Measurements from ENCODE around the gene NME4.

The NME4 gene

DNA sequence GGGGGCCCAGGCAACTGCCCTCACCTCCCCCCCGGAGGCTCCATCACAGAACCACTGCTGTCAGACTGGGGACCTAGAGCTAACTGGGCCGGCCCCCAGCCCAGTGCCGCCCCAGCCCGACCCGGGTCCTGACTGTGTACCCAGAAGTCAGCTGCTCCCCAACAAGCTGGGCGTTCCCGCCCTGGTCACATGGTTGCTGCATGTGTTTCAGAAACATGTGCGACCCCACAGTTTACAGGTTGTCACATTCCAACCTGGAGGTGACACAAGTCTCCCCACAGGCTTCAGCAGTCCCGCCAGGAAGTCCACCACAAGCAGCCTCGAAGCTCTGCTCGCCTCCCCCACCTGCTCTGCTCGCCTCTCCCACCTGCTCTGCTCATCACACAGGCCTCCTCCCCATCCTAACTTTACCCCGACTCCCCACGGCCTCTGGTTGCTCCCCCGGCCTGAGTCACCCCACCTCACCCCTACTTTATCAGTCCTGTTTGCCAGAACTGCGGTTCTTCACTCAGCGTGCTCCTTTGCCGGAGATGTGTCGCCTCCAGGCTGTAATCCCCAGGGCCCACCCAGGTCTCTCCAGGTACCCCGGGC, 27.6 kb upstream of the NME4 start:
- peak overlapping the region; percentile 73 for H3K27ac Mint-ChIP-seq
- H3K27me3 Mint-ChIP-seq: no peaks in the 10 kb centered on the region
- peaks cover 15 to 29% of the 10 kb centered on the region in 2 donors for H3K4me1 Mint-ChIP-seq
- no peaks in the 10 kb centered on the region for H3K9me3 Mint-ChIP-seq
- peak overlapping the region; percentile 75 to 81 for H3K4me3 Mint-ChIP-seq
- no peak for ATAC-seq (replicated peaks)
- peaks cover 25 to 42% of the 10 kb centered on the region in 2 donors for H3K36me3 Mint-ChIP-seq
- no peak for DNase-seq

- H3K4me3 Mint-ChIP-seq: peak overlapping the region; percentile 75 to 86
- no peak for ATAC-seq (replicated peaks)
- no peak overlapping the region for H3K27ac Mint-ChIP-seq
- H3K27me3 Mint-ChIP-seq: no peaks in the 10 kb centered on the region
- DNase-seq: no peak
- peaks cover 15 to 29% of the 10 kb centered on the region in 2 donors for H3K4me1 Mint-ChIP-seq
- H3K9me3 Mint-ChIP-seq: no peaks in the 10 kb centered on the region
- H3K36me3 Mint-ChIP-seq: peaks cover 25 to 39% of the 10 kb centered on the region in 2 donors
Measured at GRCh38 chr16:369866-370436, 27.0 kb upstream of the NME4 start.

DNA sequence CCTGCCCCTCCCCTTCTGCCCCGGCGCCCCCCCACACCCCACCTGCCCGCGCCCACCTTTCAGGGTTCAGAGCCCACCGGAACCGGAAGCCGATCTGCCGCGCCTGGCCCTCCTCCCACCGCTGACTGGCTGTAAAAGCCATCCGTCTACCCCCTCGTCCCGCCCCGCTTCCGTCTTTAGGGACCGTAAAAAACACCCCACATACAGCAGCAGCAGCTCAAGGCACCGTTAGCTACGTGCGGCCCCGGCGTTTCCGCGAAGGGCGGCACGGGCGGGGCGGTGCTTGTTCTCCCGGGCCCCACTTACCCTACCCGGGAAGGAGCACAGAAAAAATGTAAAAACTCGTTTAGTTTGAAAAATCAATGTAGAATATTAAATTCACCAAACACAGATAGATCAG, 26.6 kb upstream of the NME4 start, which contains the start of gene MRPL28:
TSS of gene MRPL28 (minus strand) at position 96 of the 400 bp plus-strand sequence. CDS start 320 bp downstream, outside the sequence.
- H3K27ac Mint-ChIP-seq: peak within 1 kb of the TSS; percentile 99
- peak within 1 kb of the TSS; percentile 86 to 98 for H3K4me3 Mint-ChIP-seq
- H3K36me3 Mint-ChIP-seq: peaks cover 25 to 39% of the 10 kb centered on the region in 2 donors
- peaks cover 15 to 29% of the 10 kb centered on the region in 2 donors for H3K4me1 Mint-ChIP-seq
- no peaks in the 10 kb centered on the region for H3K27me3 Mint-ChIP-seq
- no peaks in the 10 kb centered on the region for H3K9me3 Mint-ChIP-seq
- peak; percentile 93 for DNase-seq
- ATAC-seq (replicated peaks): peak; percentile 99

DNA sequence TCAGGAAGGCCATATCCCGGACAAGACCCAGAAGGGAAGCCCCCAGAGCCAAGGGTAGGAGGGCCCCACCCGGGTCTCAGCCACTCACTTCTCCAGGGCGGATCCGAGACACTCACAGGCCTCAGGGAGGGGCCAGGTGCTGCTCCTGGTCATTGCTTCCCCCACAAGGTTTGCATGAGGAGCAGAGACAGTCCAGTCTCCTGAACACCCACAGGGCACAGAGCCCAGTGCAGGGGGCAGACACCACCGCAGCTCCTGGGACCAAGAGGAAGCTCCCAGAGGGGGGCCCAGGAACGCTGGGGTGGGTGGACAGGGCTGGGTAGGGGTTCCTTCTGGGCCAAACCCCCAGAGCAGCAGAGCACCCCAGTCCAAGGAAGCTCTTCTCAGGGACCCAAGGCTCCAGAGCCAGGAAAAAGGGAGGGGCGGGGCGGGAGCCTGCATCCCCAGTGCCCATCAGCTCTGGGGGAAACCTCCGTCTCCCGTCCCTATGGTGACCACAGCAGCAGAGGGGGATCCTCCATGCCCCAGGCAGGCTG, 26.0 kb upstream of the NME4 start:
- Mint-ChIP-seq H3K27ac (peak overlapping the region; percentile 99), H3K4me3 (peak overlapping the region; percentile 86 to 98), H3K9me3 (no peaks in the 10 kb centered on the region), H3K36me3 (peaks cover 26 to 41% of the 10 kb centered on the region in 2 donors), H3K27me3 (no peaks in the 10 kb centered on the region), H3K4me1 (peaks cover 15 to 29% of the 10 kb centered on the region in 2 donors)
- ATAC-seq (replicated peaks) (peak in 1 of 2 donors; percentile 12), DNase-seq (no peak)

GRCh38 chr16:371515-372301, 25.3 kb upstream of the NME4 start:
- ATAC-seq (replicated peaks) (no peak), DNase-seq (no peak)
- Mint-ChIP-seq H3K27me3 (no peaks in the 10 kb centered on the region), H3K4me1 (peaks cover 15 to 29% of the 10 kb centered on the region in 2 donors), H3K9me3 (no peaks in the 10 kb centered on the region), H3K36me3 (peaks cover 26 to 42% of the 10 kb centered on the region in 2 donors), H3K27ac (no peak overlapping the region), H3K4me3 (no peak overlapping the region)

DNA sequence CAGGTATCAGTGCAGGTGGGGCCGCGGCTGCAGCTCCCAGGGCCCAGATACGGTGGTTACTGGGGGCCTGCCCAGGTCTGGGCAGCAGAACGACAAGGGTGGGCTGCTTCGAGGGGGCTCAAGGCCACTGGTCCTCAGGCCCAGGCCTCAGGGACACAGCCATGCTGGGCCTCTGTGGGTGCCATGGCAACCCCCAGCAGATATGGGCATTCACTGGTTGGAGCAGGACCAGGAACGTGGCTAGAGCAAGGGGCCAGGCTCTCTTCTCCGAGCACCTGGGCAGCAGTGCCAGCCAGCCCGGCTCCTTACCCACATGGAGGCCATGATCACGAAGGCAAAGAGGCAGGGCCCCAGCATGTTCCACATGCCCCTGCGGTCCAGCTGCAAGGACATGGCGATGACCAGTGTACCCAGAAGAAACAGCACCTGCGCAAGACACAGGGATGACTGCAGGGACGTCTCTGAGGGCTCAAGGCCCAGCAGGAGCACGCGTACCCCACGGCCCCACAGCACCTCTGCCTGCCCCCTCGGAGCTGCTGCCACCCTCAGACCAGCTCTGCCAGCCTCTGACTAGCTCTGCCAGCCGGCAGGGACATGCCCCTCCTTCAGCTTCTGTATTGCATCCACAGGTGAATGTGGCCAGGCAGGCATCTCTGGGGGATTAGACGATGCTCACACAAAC, 24.6 kb upstream of the NME4 start:
- Mint-ChIP-seq H3K27me3 (no peaks in the 10 kb centered on the region), H3K27ac (no peak overlapping the region), H3K36me3 (peaks cover 19 to 35% of the 10 kb centered on the region in 2 donors), H3K4me1 (peaks cover 15 to 29% of the 10 kb centered on the region in 2 donors), H3K4me3 (no peak overlapping the region), H3K9me3 (no peaks in the 10 kb centered on the region)
- ATAC-seq (replicated peaks) (no peak), DNase-seq (no peak)

GRCh38 chr16:373020-373598, 23.9 kb upstream of the NME4 start:
- DNase-seq (no peak), ATAC-seq (replicated peaks) (no peak)
- Mint-ChIP-seq H3K4me3 (no peak overlapping the region), H3K36me3 (peaks cover 15 to 31% of the 10 kb centered on the region in 2 donors), H3K27ac (peak overlapping the region; percentile 59), H3K4me1 (peaks cover 15 to 29% of the 10 kb centered on the region in 2 donors), H3K9me3 (no peaks in the 10 kb centered on the region), H3K27me3 (no peaks in the 10 kb centered on the region)

- H3K4me1 Mint-ChIP-seq: peaks cover 15 to 23% of the 10 kb centered on the region in 2 donors
- ATAC-seq (replicated peaks): no peak
- no peak overlapping the region for H3K4me3 Mint-ChIP-seq
- H3K36me3 Mint-ChIP-seq: peaks cover 16 to 28% of the 10 kb centered on the region in 2 donors
- H3K9me3 Mint-ChIP-seq: no peaks in the 10 kb centered on the region
- DNase-seq: no peak
- no peaks in the 10 kb centered on the region for H3K27me3 Mint-ChIP-seq
- H3K27ac Mint-ChIP-seq: no peak overlapping the region
Measured at GRCh38 chr16:373848-374615, 23.0 kb upstream of the NME4 start.

- DNase-seq (no peak), ATAC-seq (replicated peaks) (no peak)
- Mint-ChIP-seq H3K4me1 (peaks cover 11 to 22% of the 10 kb centered on the region in 2 donors), H3K36me3 (peaks cover 16 to 25% of the 10 kb centered on the region in 2 donors), H3K4me3 (no peak overlapping the region), H3K9me3 (no peaks in the 10 kb centered on the region), H3K27me3 (no peaks in the 10 kb centered on the region), H3K27ac (no peak overlapping the region)
Measured at GRCh38 chr16:374616-374926, 22.4 kb upstream of the NME4 start.

DNA sequence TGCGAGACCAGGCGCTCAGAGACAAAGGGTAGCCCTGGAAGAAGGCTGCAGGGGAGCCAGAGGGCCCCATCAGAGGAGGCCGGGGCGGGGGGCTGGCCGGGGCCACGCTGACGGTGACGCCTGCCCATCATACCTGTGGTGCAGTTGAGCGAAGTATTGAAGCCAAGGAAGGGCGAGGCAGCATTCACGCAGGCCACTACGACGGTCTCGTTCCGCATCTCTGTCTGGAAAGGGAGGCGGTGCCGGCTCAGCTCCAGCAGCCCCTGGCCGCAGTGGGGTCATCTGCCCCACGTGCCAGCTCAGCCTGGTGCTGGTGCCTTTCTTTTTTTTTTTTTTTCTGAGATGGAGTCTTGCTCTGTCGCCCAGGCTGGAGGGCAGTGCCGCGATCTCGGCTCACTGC, 21.8 kb upstream of the NME4 start:
- Mint-ChIP-seq H3K27me3 (no peaks in the 10 kb centered on the region), H3K4me1 (peaks cover 11 to 25% of the 10 kb centered on the region in 2 donors), H3K9me3 (no peaks in the 10 kb centered on the region), H3K27ac (no peak overlapping the region), H3K36me3 (peaks cover 15 to 23% of the 10 kb centered on the region in 2 donors), H3K4me3 (no peak overlapping the region)
- DNase-seq (no peak), ATAC-seq (replicated peaks) (no peak)

- H3K27me3 Mint-ChIP-seq: no peaks in the 10 kb centered on the region
- peaks cover 6 to 24% of the 10 kb centered on the region in 2 donors for H3K4me1 Mint-ChIP-seq
- DNase-seq: no peak
- no peak overlapping the region for H3K27ac Mint-ChIP-seq
- H3K9me3 Mint-ChIP-seq: no peaks in the 10 kb centered on the region
- no peak for ATAC-seq (replicated peaks)
- H3K36me3 Mint-ChIP-seq: peaks cover 11 to 19% of the 10 kb centered on the region in 2 donors
- no peak overlapping the region for H3K4me3 Mint-ChIP-seq
Measured at GRCh38 chr16:375927-376816, 20.8 kb upstream of the NME4 start.

DNA sequence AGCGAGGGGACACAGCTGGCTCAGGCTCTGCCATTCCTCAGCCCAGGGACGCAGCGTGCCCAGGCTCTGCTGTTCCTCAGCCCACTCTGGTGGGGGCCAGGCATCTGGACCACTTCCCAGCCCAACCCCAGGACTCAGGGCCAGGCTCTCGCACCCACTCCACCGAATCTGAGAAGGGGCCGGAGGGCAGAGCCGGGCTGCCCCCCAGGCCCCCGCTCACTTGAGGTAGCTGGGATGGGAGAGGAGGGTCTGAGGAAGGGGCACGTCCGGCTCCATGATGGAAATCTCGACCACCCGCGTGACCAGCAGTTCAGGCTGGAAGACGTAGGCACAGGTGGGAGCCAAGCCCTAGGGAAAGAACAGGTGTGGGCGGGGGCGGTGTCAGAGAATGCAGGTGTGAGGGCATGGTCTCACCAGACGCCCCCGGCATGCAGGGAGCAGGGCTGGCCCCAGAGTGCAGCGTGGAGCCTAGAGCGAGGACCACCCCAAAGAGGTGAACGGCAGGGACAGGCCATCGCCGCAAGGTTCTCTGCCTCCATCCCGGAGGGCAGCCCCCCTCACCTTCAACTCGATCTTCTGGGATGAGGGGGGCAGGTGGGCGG, 20.1 kb upstream of the NME4 start:
- H3K9me3 Mint-ChIP-seq: no peaks in the 10 kb centered on the region
- H3K4me3 Mint-ChIP-seq: no peak overlapping the region
- ATAC-seq (replicated peaks): no peak

More for the DNA sequence above, 20.1 kb upstream of the NME4 start:
- Mint-ChIP-seq H3K4me1 (peaks cover 4 to 21% of the 10 kb centered on the region in 2 donors), H3K27ac (no peak overlapping the region), H3K27me3 (no peaks in the 10 kb centered on the region), H3K36me3 (peaks cover 11 to 15% of the 10 kb centered on the region in 2 donors)
- DNase-seq: no peak
